Measurements from ENCODE around the gene FLRT1.

Gene FLRT1

GRCh38 chr11:64028398-64029115, 7.2 kb upstream of the FLRT1 start:
- peaks cover 10 to 15% of the 10 kb centered on the region in 2 experiments for H3K4me1 ChIP-seq (ENCODE audit: control insufficient read depth in 1 of 2, insufficient read depth in 1 of 2, low read depth in 1 of 2, low read length in 1 of 2)
- peak overlapping the region in 1 of 2 experiments; percentile 36 for H3K4me3 ChIP-seq (ENCODE audit: low read depth in 1 of 2, low read length in 1 of 2)
- H3K27ac ChIP-seq = no peak overlapping the region
- peaks cover 20% of the 10 kb centered on the region for H3K27me3 ChIP-seq
- H3K9me3 ChIP-seq = no peaks in the 10 kb centered on the region
- no peaks in the 10 kb centered on the region for H3K36me3 ChIP-seq
- TF ChIP-seq, protein P1, sequence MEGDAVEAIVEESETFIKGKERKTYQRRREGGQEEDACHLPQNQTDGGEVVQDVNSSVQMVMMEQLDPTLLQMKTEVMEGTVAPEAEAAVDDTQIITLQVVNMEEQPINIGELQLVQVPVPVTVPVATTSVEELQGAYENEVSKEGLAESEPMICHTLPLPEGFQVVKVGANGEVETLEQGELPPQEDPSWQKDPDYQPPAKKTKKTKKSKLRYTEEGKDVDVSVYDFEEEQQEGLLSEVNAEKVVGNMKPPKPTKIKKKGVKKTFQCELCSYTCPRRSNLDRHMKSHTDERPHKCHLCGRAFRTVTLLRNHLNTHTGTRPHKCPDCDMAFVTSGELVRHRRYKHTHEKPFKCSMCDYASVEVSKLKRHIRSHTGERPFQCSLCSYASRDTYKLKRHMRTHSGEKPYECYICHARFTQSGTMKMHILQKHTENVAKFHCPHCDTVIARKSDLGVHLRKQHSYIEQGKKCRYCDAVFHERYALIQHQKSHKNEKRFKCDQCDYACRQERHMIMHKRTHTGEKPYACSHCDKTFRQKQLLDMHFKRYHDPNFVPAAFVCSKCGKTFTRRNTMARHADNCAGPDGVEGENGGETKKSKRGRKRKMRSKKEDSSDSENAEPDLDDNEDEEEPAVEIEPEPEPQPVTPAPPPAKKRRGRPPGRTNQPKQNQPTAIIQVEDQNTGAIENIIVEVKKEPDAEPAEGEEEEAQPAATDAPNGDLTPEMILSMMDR (IDR thresholded peaks at IDR 0.05) = no peak

GRCh38 chr11:64029773-64030172, 6.0 kb upstream of the FLRT1 start:
- Histone ChIP-seq H3K36me3 (no peaks in the 10 kb centered on the region), H3K27ac (no peak overlapping the region), H3K4me3 (ENCODE audit: low read depth in 1 of 2, low read length in 1 of 2) (no peak overlapping the region), H3K9me3 (no peaks in the 10 kb centered on the region), H3K27me3 (peaks cover 32% of the 10 kb centered on the region), H3K4me1 (ENCODE audit: control insufficient read depth in 1 of 2, insufficient read depth in 1 of 2, low read depth in 1 of 2, low read length in 1 of 2) (peaks cover 10 to 15% of the 10 kb centered on the region in 2 experiments)
- TF ChIP-seq, protein P1 (IDR thresholded peaks at IDR 0.05) = no peak

DNA sequence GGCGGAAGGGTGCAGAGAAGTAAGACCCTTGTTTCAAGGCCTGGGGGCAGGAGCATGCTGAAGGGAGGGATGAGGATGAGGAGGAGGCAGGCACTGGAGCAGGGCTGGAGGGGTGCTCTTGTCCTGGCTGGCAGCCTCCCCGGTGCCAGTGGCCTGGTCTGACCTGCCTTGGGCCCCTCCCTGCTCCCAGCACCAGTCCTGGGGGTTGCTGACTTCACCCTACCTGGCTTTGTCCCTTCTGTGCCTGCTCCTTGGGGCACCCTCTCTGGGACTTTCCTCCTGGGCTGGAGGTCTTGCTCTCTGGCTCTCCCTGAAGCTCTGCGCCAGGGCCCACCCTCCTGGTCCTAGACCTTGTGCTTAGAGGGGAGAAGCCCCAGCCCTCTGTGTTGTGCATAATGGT, 4.7 kb upstream of the FLRT1 start:
- Histone ChIP-seq H3K4me3 (ENCODE audit: low read depth in 1 of 2, low read length in 1 of 2) (no peak overlapping the region), H3K9me3 (no peaks in the 10 kb centered on the region), H3K36me3 (no peaks in the 10 kb centered on the region), H3K4me1 (ENCODE audit: control insufficient read depth in 1 of 2, insufficient read depth in 1 of 2, low read depth in 1 of 2, low read length in 1 of 2) (peaks cover 10 to 15% of the 10 kb centered on the region in 2 experiments), H3K27me3 (peaks cover 42% of the 10 kb centered on the region), H3K27ac (no peak overlapping the region)
- TF ChIP-seq, protein P1 (IDR thresholded peaks at IDR 0.05) = no peak

GRCh38 chr11:64032050-64032449, 3.7 kb upstream of the FLRT1 start:
- Histone ChIP-seq H3K27me3 (peaks cover 53% of the 10 kb centered on the region), H3K4me1 (ENCODE audit: control insufficient read depth in 1 of 2, insufficient read depth in 1 of 2, low read depth in 1 of 2, low read length in 1 of 2) (peaks cover 10 to 15% of the 10 kb centered on the region in 2 experiments), H3K4me3 (ENCODE audit: low read depth in 1 of 2, low read length in 1 of 2) (no peak overlapping the region), H3K27ac (no peak overlapping the region), H3K9me3 (no peaks in the 10 kb centered on the region), H3K36me3 (no peaks in the 10 kb centered on the region)
- TF ChIP-seq, protein P1 (IDR thresholded peaks at IDR 0.05) = no peak

- H3K4me3 ChIP-seq (ENCODE audit: low read depth in 1 of 2, low read length in 1 of 2) = no peak overlapping the region
- TF ChIP-seq, protein P1 (IDR thresholded peaks at IDR 0.05) = no peak
- H3K9me3 ChIP-seq = no peaks in the 10 kb centered on the region
- no peaks in the 10 kb centered on the region for H3K36me3 ChIP-seq
- H3K4me1 ChIP-seq (ENCODE audit: control insufficient read depth in 1 of 2, insufficient read depth in 1 of 2, low read depth in 1 of 2, low read length in 1 of 2) = no peaks in the 10 kb centered on the region
- H3K27me3 ChIP-seq = peaks cover 74% of the 10 kb centered on the region
- no peak overlapping the region for H3K27ac ChIP-seq
Measured at GRCh38 chr11:64034411-64034811, 1.3 kb upstream of the FLRT1 start.

All from neutrophil (primary cell).